HEK293T (cell line): ENCODE results near the gene NDUFB7.

Experiments used
- ARNT ChIP-seq: fragments of 450-650 bp; IDR thresholded peaks from 2 replicates; pipeline ENCODE4 v1.6.1; 2017; ENCODE audit warnings: mild to moderate bottlenecking
- BHLHE40 ChIP-seq: fragments of 450-650 bp; IDR thresholded peaks from 2 replicates; pipeline ENCODE4 v1.6.1; 2016; ENCODE audit warnings: mild to moderate bottlenecking, moderate library complexity, borderline replicate concordance
- ELF4 ChIP-seq: fragments of 450-650 bp; IDR thresholded peaks from 2 replicates; pipeline ENCODE4 v1.6.1; 2017; ENCODE audit warnings: antibody characterized with exemption
- FOXM1 ChIP-seq: fragments of 450-650 bp; IDR thresholded peaks from 2 replicates; pipeline ENCODE4 v1.6.1; 2017; ENCODE audit warnings: mild to moderate bottlenecking, borderline replicate concordance
- HDGF ChIP-seq: fragments of 450-650 bp; IDR thresholded peaks from 2 replicates; pipeline ENCODE4 v1.6.1; 2017; ENCODE audit warnings: antibody characterized with exemption, borderline replicate concordance
- L3MBTL2 ChIP-seq: fragments of 450-650 bp; conservative IDR thresholded peaks from 2 replicates; pipeline ENCODE4 v1.6.1; 2016; ENCODE audit warnings: mild to moderate bottlenecking
- LEF1 ChIP-seq: fragments of 450-650 bp; IDR thresholded peaks from 2 replicates; pipeline ENCODE4 v1.6.1; 2017; ENCODE audit warnings: mild to moderate bottlenecking, borderline replicate concordance
- SUZ12 ChIP-seq: fragments of 450-650 bp; IDR thresholded peaks from 2 replicates; pipeline ENCODE4 v1.6.1; 2016; ENCODE audit warnings: mild to moderate bottlenecking
- TF ChIP-seq, protein P1 (sequence below): fragments of 450-650 bp; IDR thresholded peaks from 2 replicates; pipeline ENCODE4 v1.6.1; 2016

- TF ChIP-seq FOXM1 (no peak), HDGF (no peak), SUZ12 (no peak), ELF4 (no peak), LEF1 (no peak), L3MBTL2 (no peak), ARNT (no peak), BHLHE40 (no peak)
- TF ChIP-seq, protein P1, sequence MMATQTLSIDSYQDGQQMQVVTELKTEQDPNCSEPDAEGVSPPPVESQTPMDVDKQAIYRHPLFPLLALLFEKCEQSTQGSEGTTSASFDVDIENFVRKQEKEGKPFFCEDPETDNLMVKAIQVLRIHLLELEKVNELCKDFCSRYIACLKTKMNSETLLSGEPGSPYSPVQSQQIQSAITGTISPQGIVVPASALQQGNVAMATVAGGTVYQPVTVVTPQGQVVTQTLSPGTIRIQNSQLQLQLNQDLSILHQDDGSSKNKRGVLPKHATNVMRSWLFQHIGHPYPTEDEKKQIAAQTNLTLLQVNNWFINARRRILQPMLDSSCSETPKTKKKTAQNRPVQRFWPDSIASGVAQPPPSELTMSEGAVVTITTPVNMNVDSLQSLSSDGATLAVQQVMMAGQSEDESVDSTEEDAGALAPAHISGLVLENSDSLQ = no peak
Measured at GRCh38 chr19:14582894-14583340, 11.1 kb upstream of the NDUFB7 start, which contains the start of gene CLEC17A.
